ENCODE data around the gene PDE4B.
"Not testable (repeated sequence)": the region's sequence is repeated elsewhere in the genome, so short reads cannot be mapped to it uniquely, and the experiment has no call there.

PDE4B gene

GRCh38 chr1:65948609-65949229 lies 156.0 kb downstream of the PDE4B start:
- intact Hi-C loops (cut with DNase I): no loop called here
- peak in 1 of 10 donors; percentile 44 for DNase-seq

GRCh38 chr1:65949230-65949626 lies 156.5 kb downstream of the PDE4B start:
- intact Hi-C loops (cut with DNase I): no loop called here
- DNase-seq: no peak

GRCh38 chr1:65949933-65950332 lies 157.2 kb downstream of the PDE4B start:
- intact Hi-C loops (cut with DNase I): loop anchor here (10.0 kb wide), 2 partner anchors 265 to 715 kb away; no protein-coding TSS in a partner anchor
- no peak for DNase-seq

GRCh38 chr1:65952696-65953095 lies 160.0 kb downstream of the PDE4B start:
- intact Hi-C loops (cut with DNase I): loop anchor here (10.0 kb wide), 2 partner anchors 268 to 718 kb away; no protein-coding TSS in a partner anchor
- no peak for DNase-seq

DNA sequence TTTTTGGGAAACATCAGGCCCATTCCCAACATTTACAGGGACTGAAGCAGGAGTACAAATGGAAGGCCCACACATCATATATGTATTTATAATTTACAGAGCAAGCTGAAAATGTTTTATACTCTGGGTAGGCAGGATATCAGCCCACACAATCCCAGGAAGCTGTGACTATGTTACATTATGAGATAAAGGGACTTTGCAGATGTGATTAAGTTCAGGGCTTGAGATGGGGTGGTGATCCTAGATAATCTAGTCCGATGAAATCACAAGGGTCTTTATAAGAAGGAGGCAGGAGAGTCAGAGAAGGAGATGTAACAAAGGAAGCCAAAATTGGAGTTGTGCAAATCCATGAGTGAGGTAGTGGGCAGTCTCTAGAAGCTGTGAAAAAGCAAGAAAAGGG lies 160.5 kb downstream of the PDE4B start:
- no peak for DNase-seq
- intact Hi-C loops (cut with DNase I): loop anchor here (10.0 kb wide), 2 partner anchors 268 to 718 kb away; no protein-coding TSS in a partner anchor

DNA sequence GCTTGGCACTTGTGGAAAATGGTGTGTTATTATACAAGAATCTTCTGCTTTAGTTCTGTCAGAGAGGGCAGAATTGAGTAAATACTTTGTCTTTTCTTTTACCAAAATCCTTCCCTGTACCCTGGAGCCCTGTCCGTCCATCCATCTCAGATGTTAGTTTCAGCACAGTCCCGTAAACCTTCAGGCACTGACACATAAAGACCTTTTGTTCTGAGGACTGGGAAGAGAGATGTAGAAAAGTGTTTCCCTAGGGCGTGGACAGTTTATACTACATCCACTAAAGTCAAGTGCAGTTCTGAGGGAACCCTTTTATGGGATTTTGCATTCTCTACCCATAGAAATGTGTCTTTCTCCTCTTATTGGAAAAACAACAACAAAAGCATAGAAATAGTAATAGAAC lies 162.4 kb downstream of the PDE4B start:
- no peak for DNase-seq
- intact Hi-C loops (cut with DNase I): loop anchor here (10.0 kb wide), 2 partner anchors 270 to 720 kb away; no protein-coding TSS in a partner anchor

- intact Hi-C loops (cut with DNase I): loop anchor here (10.0 kb wide), 2 partner anchors 271 to 721 kb away; no protein-coding TSS in a partner anchor
- no peak for DNase-seq
Measured at GRCh38 chr1:65955503-65955902, 162.8 kb downstream of the PDE4B start.

- DNase-seq: no peak
- intact Hi-C loops (cut with DNase I): loop anchor here (1.0 to 10.0 kb wide), 4 partner anchors 274 to 724 kb away; no protein-coding TSS in a partner anchor
Measured at GRCh38 chr1:65958561-65959350, 166.1 kb downstream of the PDE4B start.

DNA sequence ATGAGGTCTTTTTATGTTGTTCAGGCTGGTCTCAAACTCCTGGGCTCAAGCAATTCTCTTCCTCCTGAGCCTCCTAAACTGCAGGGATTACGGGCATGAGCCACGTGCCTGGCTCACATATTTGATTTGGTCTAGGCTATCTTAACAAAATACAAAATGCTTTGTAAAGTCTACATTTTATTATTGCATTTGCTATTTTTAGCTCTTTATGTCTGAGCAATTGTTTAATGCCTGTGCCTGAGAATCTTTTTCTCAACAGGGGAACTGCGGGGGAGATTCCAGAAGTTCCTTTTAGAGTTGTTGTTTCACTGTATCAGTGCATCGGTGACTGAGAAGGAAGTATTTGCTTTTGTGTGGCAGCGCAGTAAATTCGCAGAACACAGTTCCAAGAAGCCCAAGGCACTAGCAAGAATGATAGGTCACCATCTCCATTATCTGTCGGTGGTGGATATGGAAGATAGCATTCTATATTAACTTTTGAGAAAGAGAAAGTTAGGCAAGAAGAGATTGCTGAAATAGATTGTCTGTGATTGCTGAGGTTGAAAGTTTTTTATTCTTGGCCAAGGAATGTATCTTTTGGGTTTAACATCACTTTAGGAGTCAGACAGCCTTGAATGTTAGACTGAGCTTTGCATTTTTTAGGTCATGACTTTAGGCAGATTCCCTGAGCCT lies 167.3 kb downstream of the PDE4B start:
- intact Hi-C loops (cut with DNase I): loop anchor here (1.0 to 10.0 kb wide), 4 partner anchors 275 to 725 kb away; no protein-coding TSS in a partner anchor

GRCh38 chr1:65963156-65963888 lies 170.6 kb downstream of the PDE4B start:
- DNase-seq: peak in 2 of 10 donors; percentile 36 to 81
- intact Hi-C loops (cut with DNase I): no loop called here

More for the DNA sequence above, 167.3 kb downstream of the PDE4B start:
- no peak for DNase-seq

DNA sequence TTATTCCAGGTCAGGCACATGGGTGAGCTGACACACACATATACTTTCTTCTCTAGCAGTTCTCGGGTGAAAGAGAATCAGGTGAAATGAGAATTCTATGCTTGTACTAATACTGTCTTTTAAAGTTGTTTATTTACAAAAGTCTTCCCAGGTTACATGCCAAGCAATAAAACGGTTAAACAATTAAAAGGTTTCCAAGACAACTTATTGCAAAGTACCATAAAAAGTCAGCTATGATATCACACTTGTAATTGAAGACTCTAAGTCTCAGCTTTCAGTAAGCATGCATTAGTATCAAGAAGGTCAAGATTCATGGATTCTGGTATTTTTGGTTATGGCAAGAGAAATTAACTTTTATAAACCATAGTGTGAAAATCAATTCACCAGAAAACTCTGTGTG lies 171.4 kb downstream of the PDE4B start:
- no peak for DNase-seq
- intact Hi-C loops (cut with DNase I): no loop called here

DNA sequence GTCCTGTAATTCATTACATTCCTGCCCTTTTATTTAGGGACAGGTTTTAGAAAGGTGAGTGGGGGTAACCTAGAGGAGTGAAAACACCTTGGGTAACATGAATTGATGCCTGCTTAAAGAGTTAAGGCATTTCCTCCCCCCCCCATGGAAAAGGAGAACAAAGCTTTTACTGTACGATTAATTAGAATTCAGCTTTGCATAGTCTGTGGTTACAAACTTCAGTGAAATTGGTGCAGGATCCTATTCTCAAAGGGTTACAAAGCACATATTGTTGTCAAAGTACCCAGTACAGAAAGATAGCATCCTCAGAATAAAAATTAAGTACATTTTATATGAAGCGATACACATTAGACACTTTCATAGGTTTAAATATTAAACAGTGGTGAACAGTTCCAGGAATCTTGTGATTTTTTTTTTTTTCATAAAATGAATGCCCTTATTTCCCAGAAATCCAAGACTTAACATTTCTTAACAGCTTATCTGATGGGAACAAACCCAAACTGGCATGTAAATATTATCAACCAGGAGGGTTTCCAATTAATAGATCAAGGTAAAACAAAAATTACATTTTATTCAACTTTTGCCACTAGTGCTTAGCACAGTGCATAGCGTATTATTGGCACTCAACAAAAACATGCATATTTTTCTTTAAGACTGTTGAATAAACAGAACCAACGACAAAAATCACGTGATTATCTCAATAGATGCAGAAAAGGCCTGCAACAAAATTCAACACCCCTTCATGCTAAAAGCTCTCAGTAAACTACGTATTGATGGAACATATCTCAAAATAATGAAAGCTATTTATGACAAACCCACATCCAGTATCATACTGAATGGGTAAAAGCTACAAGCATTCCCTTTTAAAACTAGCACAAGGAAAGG lies 172.7 kb downstream of the PDE4B start:
- intact Hi-C loops (cut with DNase I): no loop called here
- no peak for DNase-seq

DNA sequence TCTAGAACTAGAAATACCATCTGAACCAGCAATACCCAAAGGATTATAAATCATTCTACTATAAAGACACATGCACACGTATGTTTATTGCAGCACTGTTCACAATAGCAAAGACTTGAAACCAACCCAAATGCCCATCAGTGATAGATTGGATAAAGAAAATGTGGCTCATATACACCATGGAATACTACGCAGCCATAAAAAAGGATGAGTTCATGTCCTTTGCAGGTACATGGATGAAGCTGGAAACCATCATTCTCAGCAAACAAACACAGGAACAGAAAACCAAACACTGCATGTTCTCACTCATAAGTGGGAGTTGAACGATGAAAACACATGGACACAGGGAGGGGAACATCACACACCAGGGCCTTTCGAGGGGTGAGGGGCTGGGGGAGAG lies 174.8 kb downstream of the PDE4B start:
- intact Hi-C loops (cut with DNase I); DNase-seq: not testable (repeated sequence)

- DNase-seq: no peak
- intact Hi-C loops (cut with DNase I): no loop called here
Measured at GRCh38 chr1:65971547-65971946, 178.9 kb downstream of the PDE4B start.

DNA sequence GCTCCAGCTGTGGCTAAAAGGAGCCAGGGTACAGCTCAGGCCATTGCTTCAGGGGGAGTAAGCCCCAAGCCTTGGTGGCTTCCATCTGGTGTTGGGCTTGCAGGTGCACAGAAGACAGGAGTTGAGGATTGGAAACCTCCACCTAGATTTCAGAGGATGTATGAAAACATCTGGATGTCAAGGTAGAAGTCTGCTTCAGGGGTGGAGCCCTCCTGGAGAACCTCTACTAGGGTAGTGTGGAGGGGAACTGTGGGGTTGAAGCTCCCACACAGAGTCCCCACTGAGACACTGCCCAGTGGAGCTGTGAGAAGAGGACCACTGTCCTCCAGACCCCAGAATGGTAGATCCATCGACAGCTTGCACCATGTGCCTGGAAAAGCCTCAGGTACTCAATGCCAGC lies 183.0 kb downstream of the PDE4B start:
- intact Hi-C loops (cut with DNase I): no loop called here
- no peak for DNase-seq

GRCh38 chr1:65979136-65980044 lies 186.7 kb downstream of the PDE4B start:
- peak in 9 of 10 donors; percentile 36 to 93 (median 71) for DNase-seq
- intact Hi-C loops (cut with DNase I): no loop called here

DNA sequence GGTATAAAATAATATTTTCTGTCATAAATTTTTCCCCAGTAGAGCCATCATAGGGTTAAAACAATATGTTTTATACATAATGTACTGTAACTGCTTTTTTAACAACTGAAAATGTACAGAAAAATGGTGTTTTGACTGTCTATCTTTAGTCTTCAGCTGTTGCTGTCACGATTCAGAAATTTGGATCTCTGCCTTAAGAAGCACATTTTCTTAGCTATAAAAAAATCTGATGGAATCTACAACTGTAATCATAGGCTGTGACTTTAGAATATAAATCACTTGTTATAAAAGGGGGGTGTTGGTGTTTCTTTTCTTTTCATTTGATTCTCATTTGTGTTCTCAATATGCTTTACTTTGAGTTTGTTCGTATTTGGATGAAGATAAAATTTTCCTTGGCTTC lies 187.5 kb downstream of the PDE4B start:
- intact Hi-C loops (cut with DNase I): no loop called here
- no peak for DNase-seq

- intact Hi-C loops (cut with DNase I): no loop called here
- DNase-seq: no peak
Measured at GRCh38 chr1:65983500-65983899, 190.8 kb downstream of the PDE4B start.

Measured in posterior cingulate gyrus (tissue), 11 donors.